ENCODE data around the gene CNOT2. TPM values are rescaled to one million over a fixed set of nuclear protein-coding genes. Genes with fewer than 3 reads are reported as not detected.
"Not testable (repeated sequence)": the region's sequence is repeated elsewhere in the genome, so short reads cannot be mapped to it uniquely, and the experiment has no call there.

The CNOT2 gene
- total and polyA plus RNA-seq, 3 donors from 2014 or later: 56.1 to 127 (median 99.1) TPM

DNA sequence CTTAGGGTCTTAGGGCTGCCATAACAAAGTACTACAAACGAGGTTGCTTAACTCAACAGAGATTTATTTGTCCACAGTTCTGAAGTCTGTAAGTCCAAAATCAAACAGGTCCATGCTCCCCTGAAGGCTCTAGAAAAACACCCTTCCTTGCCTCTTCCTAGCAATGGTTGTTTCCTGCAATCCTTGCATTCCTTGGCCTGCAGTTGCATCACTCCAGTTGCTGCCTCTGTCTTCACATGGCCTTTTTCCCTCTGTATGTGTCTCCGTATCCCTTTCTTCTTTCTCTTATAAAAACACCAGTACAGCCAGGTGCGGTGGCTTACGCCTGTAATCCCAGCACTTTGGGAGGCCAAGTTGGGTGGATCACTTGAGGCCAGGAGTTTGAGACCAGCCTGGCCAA is 140.3 kb downstream of the CNOT2 start:
- Histone ChIP-seq H3K4me1 (no peaks in the 10 kb centered on the region), H3K4me3 (no peak overlapping the region), H3K36me3 (ENCODE audit: low read depth, missing control alignments) (no peaks in the 10 kb centered on the region), H3K27me3 (no peaks in the 10 kb centered on the region), H3K27ac (no peak overlapping the region), H3K9me3 (no peaks in the 10 kb centered on the region)
- TF ChIP-seq, protein P1, sequence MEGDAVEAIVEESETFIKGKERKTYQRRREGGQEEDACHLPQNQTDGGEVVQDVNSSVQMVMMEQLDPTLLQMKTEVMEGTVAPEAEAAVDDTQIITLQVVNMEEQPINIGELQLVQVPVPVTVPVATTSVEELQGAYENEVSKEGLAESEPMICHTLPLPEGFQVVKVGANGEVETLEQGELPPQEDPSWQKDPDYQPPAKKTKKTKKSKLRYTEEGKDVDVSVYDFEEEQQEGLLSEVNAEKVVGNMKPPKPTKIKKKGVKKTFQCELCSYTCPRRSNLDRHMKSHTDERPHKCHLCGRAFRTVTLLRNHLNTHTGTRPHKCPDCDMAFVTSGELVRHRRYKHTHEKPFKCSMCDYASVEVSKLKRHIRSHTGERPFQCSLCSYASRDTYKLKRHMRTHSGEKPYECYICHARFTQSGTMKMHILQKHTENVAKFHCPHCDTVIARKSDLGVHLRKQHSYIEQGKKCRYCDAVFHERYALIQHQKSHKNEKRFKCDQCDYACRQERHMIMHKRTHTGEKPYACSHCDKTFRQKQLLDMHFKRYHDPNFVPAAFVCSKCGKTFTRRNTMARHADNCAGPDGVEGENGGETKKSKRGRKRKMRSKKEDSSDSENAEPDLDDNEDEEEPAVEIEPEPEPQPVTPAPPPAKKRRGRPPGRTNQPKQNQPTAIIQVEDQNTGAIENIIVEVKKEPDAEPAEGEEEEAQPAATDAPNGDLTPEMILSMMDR (IDR thresholded peaks at IDR 0.05): no peak
- TF ChIP-seq POLR2A (IDR thresholded peaks at IDR 0.05): no peak
- intact Hi-C loops (cut with DNase I; ENCODE audit: low total_unique reads): no loop called here
- no peak for DNase-seq
- 94 to 95% methylated on average over 4 of the region's 4 CpGs for WGBS, 2 donors

DNA sequence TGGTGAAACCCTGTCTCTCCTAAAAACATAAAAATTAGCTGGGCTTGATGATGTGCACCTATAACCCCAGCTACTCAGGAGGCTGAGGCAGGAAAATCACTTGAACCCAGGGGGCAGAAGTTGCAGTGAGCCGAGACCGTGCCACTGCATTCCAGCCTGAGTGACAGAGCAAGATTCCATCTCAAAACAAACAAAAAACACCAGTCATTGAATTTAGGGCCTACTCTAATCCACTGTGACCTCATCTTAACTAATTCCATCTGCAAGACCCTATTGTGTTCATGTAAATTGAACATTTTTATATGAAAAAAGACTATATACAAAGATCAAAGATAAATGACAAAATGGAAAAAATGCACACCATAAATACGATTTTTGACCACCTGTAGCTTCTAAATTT is 140.7 kb downstream of the CNOT2 start:
- Histone ChIP-seq H3K4me3 (no peak overlapping the region), H3K36me3 (ENCODE audit: low read depth, missing control alignments) (no peaks in the 10 kb centered on the region), H3K27me3 (no peaks in the 10 kb centered on the region), H3K27ac (no peak overlapping the region), H3K4me1 (no peaks in the 10 kb centered on the region), H3K9me3 (no peaks in the 10 kb centered on the region)
- WGBS, 2 donors: 89 to 93% methylated on average over 3 of the region's 3 CpGs
- TF ChIP-seq, protein P1 (IDR thresholded peaks at IDR 0.05): no peak
- TF ChIP-seq POLR2A (IDR thresholded peaks at IDR 0.05): no peak
- no peak for DNase-seq
- intact Hi-C loops (cut with DNase I; ENCODE audit: low total_unique reads): no loop called here

DNA sequence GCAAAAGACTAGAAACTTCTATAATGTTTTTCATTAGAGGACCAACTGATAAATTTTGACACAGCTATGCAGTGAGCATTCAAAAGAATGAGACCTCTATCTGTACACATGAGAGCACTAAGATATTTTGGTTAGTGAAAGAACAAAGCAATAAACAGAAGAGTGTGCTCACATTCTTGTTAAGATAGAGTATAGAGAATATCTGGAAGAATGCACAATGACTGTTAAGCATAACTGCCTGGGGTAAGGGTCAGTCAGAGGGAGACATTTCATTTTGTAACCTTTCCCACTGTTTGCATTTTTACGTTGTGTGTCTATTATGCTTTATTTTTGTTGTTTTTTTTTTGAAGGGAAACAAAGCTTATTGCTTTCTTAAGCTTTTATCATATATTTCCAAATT is 143.5 kb downstream of the CNOT2 start:
- no peak for DNase-seq
- 41 to 70% methylated on average over 1 of the region's 1 CpG for WGBS, 2 donors
- Histone ChIP-seq H3K27me3 (no peaks in the 10 kb centered on the region), H3K27ac (no peak overlapping the region), H3K36me3 (ENCODE audit: low read depth, missing control alignments) (no peaks in the 10 kb centered on the region), H3K4me3 (no peak overlapping the region), H3K4me1 (no peaks in the 10 kb centered on the region), H3K9me3 (no peaks in the 10 kb centered on the region)
- TF ChIP-seq POLR2A (IDR thresholded peaks at IDR 0.05): no peak
- TF ChIP-seq, protein P1 (IDR thresholded peaks at IDR 0.05): no peak
- intact Hi-C loops (cut with DNase I; ENCODE audit: low total_unique reads): no loop called here

DNA sequence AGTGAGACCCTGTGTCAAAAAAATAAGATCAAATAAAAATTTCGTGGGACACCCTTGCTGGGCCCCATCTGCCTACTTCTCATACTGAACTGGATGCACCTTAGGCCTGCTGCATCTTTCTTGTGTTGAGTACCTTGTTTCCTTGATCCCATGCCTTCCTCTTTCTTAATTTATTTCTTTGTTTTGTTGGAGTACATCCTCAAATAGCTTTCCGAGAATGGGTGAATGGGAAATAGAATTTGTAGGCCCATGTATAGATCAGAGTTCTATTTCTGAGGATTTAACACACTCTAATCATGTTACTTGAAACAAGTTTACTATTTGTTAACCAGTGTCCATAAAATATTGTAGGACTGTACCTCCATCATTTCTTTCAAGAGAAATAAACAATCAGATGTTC is 146.4 kb downstream of the CNOT2 start:
- no peaks in the 10 kb centered on the region for H3K27me3 ChIP-seq
- H3K9me3 ChIP-seq: no peaks in the 10 kb centered on the region
- 93% methylated on average over 2 of the region's 2 CpGs for WGBS, 2 donors
- H3K4me3 ChIP-seq: no peak overlapping the region
- H3K36me3 ChIP-seq (ENCODE audit: low read depth, missing control alignments): no peaks in the 10 kb centered on the region
- DNase-seq: no peak
- no peak for TF ChIP-seq POLR2A (IDR thresholded peaks at IDR 0.05)
- TF ChIP-seq, protein P1 (IDR thresholded peaks at IDR 0.05): no peak
- no peaks in the 10 kb centered on the region for H3K4me1 ChIP-seq
- intact Hi-C loops (cut with DNase I; ENCODE audit: low total_unique reads): no loop called here
- no peak overlapping the region for H3K27ac ChIP-seq

DNA sequence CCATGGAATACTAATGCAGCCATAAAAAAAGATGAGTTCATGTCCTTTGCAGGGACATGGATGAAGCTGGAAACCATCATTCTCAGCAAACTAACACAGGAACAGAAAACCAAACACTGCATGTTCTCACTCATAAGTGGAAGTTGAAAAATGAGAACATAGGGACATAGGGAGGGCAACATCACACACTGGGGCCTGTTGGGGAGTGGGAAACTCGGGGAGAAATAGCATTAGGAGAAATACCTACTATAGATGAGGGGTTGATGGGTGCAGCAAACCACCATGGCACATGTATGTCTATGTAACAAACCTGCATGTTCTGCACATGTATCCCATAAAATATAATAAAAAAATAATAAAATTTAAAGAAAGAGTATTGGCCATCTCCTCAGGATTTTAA is 149.4 kb downstream of the CNOT2 start:
- intact Hi-C loops (cut with DNase I; ENCODE audit: low total_unique reads); H3K9me3 ChIP-seq; H3K27ac ChIP-seq; H3K4me3 ChIP-seq; H3K36me3 ChIP-seq (ENCODE audit: low read depth, missing control alignments); H3K4me1 ChIP-seq; DNase-seq; H3K27me3 ChIP-seq: not testable (repeated sequence)
- WGBS, 2 donors: 75 to 97% methylated on average over 1 of the region's 1 CpG
